SH-SY5Y (cell line): ENCODE measurements around the gene RSPO1.

ENCODE experiments used
- GATA2 ChIP-seq: IDR thresholded peaks from 2 replicates; pipeline ENCODE4 v1.6.1; 2011; ENCODE audit warnings: mild to moderate bottlenecking, low read depth, low read length
- GATA3 ChIP-seq: IDR thresholded peaks from 2 replicates; pipeline ENCODE4 v1.6.1; 2011; ENCODE audit warnings: low read depth, mild to moderate bottlenecking, low read length, moderate library complexity

DNA sequence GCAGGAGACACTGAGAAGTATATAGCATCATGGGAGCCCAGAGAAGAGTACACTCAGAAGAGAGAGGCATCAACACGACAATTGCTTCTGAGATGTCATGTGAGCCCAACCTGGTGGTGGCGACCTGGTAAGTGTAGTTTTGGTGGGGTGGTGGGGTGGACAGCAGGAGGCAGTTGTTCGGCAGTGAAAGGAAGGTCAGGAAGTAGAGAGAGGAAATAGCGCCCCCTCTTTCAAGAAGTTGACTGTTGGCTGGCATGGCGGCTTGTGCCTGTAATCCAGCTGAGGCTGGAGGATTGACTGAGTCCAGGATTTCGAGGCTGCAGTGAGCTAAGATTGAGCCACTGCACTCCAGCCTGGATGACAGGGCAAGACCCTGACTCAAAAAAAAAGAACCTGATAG is 12.6 kb downstream of the RSPO1 start:
- TF ChIP-seq GATA2 (no peak), GATA3 (no peak)
